ENCODE data around the gene AIPL1.

The AIPL1 gene

GRCh38 chr17:6448473-6448872, 13.6 kb upstream of the AIPL1 start:
- DNase-seq, result no peak

DNA sequence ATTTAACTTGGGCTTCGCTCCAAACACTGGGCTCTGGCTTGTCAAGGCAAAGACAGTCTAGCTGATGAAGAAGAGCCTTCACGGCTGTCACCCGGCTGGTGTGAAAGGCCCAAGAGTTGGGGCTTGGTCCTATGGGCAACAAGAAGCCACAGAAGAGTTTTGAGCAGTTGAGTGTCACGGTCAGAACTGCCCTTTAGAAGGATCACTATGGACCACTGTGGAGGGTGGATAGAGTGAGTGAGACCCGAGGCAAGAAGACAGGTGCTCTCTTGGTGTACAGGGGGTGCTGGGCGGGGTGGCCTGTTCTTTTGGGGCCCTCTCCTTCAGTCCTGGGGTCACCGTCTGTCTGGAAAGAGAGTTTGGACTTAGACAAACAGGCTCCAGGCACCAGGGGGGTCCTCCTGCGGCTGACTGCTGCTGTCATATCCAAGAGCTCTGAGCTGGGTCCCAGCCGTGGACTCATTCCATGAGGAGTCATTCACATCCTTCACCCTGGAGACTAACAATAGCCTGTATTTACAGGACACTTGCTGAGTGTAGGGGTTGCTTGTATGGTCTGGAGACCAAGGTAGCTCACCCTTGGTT, 11.7 kb upstream of the AIPL1 start:
- DNase-seq, result no peak

GRCh38 chr17:6444571-6445335, 9.8 kb upstream of the AIPL1 start:
- DNase-seq, result no peak

DNA sequence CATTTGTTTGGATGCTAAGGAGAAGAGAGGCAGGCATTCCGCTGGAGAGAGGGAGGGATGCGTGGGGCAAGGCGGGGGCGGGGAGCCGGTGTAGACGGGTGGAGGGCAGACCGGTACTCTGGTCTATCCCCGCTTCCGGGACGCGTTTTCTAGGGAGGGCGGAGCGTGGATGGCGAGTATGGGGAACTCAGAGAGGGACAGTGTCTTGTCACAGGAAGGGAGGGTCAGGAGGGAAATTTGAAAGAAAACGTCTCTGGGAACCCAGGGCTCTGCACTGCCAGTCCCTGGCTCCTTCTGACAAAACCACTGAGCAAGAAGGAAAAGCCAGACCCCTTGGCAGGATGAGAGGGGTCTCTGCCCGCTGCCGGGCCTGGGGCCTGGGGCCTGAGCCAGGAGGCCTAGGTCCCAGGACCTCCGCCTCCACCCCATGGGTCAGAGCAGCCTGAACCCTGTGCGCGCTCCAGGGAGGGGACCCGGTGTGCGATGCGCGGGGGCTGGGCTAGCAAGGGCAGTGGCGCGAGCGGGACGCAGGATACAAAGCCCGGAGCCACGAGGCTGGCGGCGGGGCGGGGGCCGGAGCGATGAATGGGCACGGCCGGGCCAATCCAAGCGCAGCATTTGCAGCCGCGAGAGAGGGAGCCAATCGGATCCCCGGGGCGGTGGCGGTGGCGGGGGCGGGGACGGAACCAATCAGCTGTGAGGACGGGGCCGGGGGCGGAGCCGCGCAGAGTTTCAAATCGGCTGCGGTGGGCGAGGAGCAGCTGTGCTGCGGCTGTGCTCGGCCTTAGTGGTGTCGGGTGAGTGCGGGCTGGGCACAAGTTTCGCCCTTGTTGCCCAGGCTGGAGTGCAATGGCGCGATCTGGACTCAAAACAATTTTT, 9.0 kb upstream of the AIPL1 start, which contains the start of gene PIMREG:
Gene PIMREG (plus strand): TSS at position 764 of the 879 bp plus-strand sequence. CDS start 656 bp downstream, outside the sequence.
- peak; percentile 95 for DNase-seq

- DNase-seq, result no peak
Measured at GRCh38 chr17:6442775-6443174, 7.9 kb upstream of the AIPL1 start.

- DNase-seq, result no peak
Measured at GRCh38 chr17:6439951-6440350, 5.0 kb upstream of the AIPL1 start.

GRCh38 chr17:6437956-6438355, 3.0 kb upstream of the AIPL1 start:
- no peak for DNase-seq

GRCh38 chr17:6437466-6437865, 2.5 kb upstream of the AIPL1 start:
- DNase-seq, result no peak

GRCh38 chr17:6435968-6436367, 1.0 kb upstream of the AIPL1 start:
- DNase-seq, result peak; percentile 21

DNA sequence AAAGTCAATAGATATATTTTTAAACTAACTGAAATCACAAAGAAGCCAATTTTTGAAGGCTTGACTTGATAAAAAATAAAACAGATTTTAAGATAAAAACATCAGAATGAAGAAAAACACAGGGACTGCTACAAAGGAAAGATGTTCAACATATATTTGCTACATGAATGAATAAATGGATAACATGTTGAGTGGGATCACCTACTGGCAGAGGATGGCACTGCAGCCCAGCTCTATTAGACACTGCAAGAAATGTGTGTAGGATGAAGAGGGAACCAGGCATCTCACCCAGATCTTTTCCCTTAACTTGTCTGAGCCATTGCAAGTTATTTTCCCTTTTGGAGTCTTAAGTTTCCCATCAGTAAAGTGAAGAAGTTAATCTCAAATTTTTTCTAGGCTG, 4.2 kb downstream of the AIPL1 start:
- DNase-seq, result no peak

GRCh38 chr17:6429266-6429665, 5.7 kb downstream of the AIPL1 start:
- DNase-seq, result no peak

- no peak for DNase-seq
Measured at GRCh38 chr17:6428207-6428965, 6.5 kb downstream of the AIPL1 start.

DNA sequence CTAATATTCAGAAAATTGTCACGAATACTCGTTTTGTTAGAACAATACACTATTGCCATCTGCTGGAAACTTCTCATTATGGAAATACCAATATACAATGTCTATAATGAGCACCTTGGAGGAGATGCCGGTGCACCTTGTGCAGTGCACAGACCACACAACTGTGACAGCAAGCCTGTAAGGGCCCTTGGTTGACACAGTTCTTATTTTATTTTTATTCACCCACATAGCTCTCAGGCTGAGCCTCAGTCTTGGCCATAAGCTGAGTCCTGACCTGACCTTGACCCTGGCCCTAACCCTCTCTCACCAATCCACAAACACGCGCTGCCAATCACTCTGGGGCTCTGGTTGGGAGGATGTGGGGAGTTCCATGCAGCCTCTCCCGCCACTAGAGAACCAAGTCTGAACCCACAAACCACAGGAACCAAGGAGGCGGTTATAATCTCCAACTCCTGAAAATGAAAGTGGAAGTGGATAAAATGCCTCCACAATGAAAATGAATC, 7.6 kb downstream of the AIPL1 start:
- no peak for DNase-seq

GRCh38 chr17:6426356-6427101, 8.4 kb downstream of the AIPL1 start:
- no peak for DNase-seq

DNA sequence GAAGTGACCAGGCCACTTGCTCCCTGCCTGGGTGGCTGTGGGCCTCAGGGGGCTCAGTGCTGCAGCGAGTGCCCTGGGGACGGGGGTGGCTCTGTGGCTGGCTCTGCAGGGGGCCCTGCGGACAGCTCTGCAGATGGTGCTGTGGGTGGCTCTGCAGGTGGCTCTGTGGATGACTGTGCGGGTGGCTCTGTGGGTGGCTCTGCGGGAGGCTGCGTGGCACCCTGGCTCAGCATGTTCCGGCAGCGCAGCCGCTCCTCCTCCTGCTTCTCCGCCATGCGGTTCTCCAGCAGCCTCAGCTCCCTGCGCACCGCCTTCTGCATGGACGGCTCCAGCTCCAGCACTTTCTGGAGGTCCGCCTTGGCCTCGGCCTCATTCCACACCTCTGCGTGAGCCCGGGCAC, 9.5 kb downstream of the AIPL1 start:
- no peak for DNase-seq

DNA sequence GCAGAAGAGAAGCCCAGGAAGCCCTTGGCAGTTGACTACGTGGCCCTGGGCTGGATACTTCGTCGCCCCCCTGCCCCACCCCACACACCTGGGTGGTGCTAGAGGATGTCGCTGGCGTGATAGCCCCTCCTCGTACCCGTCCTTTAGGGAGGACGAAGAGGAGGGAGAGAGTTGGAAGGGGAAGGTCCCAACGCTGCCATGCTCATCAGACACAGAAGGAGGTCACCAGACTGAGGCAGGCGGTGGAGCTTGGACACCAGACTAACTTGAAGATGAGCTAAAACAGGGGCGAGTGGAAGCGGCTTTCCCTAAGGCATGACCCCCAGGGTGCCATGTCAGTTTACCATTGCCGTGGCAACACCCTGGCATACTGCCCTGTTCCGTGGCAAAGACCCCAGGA, 11.0 kb downstream of the AIPL1 start:
- no peak for DNase-seq

DNA sequence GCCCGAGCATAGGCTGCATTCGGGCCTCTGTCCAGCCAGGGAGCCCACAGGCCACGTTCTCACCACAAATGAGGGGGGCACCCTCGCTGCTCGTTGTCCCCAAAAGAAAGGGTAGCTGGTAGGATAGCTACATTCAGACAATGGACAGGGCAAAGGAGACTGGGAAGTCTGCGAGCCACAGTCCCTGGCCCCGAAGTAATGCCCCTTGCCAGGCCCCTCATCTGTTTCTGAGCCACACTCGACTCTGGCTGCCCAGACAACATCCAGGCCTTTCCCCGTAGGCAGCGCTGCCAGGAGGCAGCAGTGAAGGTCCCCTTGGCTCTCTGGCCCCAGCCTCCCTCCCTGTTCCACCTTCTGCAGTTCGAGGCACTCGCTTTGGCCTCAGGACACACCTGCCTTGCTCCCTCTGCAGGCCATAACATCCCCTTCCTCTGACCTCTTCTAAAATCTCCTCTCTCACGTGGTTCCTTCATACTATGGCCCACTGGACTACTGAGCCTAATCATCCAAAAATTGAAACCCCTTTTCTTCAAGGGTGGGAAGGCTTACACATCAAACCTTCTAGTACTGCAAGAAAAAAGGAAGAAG, 12.2 kb downstream of the AIPL1 start:
- DNase-seq, result no peak

DNA sequence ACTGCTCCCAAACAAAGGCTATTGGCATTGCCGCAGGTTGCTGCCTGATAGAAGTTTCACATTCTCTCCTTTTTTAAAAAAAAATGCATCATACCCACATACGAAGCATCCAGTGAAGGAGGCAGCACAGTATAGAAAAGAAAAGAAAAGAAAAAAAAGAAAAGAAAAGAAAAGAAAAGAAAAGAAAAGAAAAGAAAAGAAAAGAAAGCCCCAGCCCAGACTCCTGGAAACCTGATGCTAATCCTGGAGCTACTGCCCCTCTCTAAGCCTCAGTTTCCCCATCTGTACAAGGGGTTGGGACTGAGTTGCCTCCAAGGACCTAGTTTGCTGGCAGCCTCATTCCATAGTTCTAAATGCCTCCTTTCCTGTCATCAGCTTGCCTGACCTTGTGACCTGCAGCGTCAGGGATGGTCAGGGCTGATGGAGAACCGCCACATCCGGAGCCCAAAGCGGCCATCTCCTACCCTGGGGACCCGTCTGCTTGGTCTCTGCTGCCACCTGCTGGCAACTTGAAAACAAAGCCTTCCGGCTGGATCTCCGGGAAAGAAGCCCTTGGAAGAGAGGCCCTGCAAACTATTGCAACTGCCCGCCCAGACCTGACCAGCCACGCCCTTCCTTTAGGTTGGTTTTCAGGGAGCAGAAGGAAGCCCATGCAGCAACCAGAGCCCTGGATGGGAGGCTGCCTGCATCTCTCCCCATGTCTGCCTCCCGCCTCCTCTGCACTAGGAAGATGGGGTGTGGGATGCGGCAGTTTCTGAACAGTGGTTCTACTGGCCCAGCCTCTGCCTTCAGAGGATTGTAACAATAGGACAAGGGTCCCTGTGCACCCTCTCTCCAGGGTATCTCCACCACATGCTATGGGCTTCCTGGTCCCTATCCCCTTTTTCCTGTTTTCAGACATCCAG, 13.0 kb downstream of the AIPL1 start:
- peak; percentile 63 for DNase-seq

- DNase-seq, result peak; percentile 11
Measured at GRCh38 chr17:6420173-6420641, 14.7 kb downstream of the AIPL1 start.

DNA sequence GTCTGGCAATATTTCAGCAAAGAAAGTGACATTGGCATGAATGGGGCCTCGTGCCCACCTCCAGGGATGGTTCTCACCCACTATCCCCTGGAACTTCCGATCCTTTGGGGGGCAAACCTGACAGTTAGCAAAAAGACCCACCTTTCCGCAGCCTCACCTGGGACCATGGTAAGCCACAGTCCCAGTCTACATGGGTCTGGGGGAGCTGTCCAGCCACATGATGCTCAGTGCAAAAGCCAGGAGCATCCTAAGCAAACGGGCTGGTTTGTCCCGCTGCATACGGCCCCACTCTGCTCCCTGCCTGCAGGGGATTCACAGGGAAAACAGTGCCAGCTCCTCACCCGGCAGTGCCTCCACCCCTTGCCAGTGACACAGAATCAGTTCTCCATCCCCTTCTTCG, 19.3 kb downstream of the AIPL1 start:
- no peak for DNase-seq
